GM18499 (cell line): ENCODE data around the gene TUT1.
"Not testable (repeated sequence)": the region's sequence is repeated elsewhere in the genome, so short reads cannot be mapped to it uniquely, and the experiment has no call there.

Experiments used
- ATAC-seq: cut with Tn5 transposase; IDR thresholded peaks from one replicate; pipeline ENCODE4 v1.9.1; 2021; ENCODE audit warnings: moderate number of reproducible peaks; ENCODE audit not compliant: insufficient read depth, unreplicated experiment

The TUT1 gene, protein sequence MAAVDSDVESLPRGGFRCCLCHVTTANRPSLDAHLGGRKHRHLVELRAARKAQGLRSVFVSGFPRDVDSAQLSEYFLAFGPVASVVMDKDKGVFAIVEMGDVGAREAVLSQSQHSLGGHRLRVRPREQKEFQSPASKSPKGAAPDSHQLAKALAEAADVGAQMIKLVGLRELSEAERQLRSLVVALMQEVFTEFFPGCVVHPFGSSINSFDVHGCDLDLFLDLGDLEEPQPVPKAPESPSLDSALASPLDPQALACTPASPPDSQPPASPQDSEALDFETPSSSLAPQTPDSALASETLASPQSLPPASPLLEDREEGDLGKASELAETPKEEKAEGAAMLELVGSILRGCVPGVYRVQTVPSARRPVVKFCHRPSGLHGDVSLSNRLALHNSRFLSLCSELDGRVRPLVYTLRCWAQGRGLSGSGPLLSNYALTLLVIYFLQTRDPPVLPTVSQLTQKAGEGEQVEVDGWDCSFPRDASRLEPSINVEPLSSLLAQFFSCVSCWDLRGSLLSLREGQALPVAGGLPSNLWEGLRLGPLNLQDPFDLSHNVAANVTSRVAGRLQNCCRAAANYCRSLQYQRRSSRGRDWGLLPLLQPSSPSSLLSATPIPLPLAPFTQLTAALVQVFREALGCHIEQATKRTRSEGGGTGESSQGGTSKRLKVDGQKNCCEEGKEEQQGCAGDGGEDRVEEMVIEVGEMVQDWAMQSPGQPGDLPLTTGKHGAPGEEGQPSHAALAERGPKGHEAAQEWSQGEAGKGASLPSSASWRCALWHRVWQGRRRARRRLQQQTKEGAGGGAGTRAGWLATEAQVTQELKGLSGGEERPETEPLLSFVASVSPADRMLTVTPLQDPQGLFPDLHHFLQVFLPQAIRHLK

GRCh38 chr11:62591448-62592145 lies at the start of gene TUT1:
Gene TUT1 (minus strand): TSS chr11:62591523. CDS start chr11:62591485, 38 bp downstream.
- peak; percentile 77 for ATAC-seq

GRCh38 chr11:62632492-62632891 lies 41.2 kb upstream of the TUT1 start:
- no peak for ATAC-seq

DNA sequence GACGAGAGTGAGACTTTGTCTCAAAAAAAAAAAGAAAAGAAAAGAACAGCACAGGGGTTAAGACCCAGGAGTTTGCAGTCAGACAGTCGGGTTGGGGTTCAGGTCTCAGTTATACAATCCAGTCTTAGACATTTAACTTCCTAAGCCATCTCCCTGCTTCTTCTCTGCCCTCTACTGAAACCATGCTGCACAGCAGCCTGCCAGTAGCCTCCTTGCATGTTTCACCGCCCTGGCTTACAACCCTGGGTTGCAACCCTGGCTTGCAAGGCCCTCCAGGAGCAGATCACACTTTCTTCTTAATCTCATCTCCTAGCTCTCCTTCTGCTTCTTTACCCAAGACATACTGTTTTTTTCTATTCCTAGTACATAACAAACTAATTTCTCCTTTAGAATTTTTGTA lies 36.4 kb upstream of the TUT1 start:
- no peak for ATAC-seq

- no peak for ATAC-seq
These were observed 31.3 kb upstream of the TUT1 start for GRCh38 chr11:62622476-62623089.

- ATAC-seq, result peak; percentile 85
These were observed 30.5 kb upstream of the TUT1 start, which contains the start of gene B3GAT3 for GRCh38 chr11:62621567-62622470. Gene B3GAT3 (minus strand): TSS chr11:62621986. CDS start chr11:62621947, 39 bp downstream.

GRCh38 chr11:62621027-62621566 lies 29.8 kb upstream of the TUT1 start:
- no peak for ATAC-seq

GRCh38 chr11:62616957-62617356 lies 25.6 kb upstream of the TUT1 start:
- ATAC-seq, result not testable (repeated sequence)

- ATAC-seq, result no peak
These were observed 24.2 kb upstream of the TUT1 start for GRCh38 chr11:62615521-62615920.

GRCh38 chr11:62614275-62614674 lies 23.0 kb upstream of the TUT1 start:
- ATAC-seq, result no peak

DNA sequence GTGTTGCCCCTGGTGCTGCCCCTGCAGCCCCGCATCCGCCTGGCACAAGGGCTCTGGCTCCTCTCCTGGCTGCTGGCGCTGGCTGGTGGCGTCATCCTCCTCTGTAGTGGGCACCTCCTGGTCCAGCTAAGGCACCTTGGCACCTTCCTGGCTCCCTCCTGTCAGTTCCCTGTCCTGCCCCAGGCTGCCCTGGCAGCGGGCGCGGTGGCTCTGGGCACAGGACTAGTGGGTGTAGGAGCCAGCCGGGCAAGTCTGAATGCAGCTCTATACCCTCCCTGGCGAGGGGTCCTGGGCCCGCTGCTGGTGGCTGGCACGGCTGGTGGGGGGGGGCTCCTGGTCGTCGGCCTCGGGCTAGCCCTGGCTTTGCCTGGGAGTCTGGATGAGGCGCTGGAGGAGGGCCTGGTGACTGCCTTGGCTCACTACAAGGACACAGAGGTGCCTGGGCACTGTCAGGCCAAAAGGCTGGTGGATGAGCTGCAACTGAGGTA lies 22.0 kb upstream of the TUT1 start:
- no peak for ATAC-seq

GRCh38 chr11:62612366-62613290 lies 21.3 kb upstream of the TUT1 start, which contains the start of the genes EML3 and ROM1:
Gene EML3 (minus strand): TSS chr11:62612775. CDS start chr11:62612457, 318 bp downstream.
Gene ROM1 (plus strand): TSS chr11:62613257. CDS start chr11:62613282, 25 bp downstream.
- no peak for ATAC-seq

GRCh38 chr11:62611705-62612365 lies 20.5 kb upstream of the TUT1 start:
- ATAC-seq, result no peak

DNA sequence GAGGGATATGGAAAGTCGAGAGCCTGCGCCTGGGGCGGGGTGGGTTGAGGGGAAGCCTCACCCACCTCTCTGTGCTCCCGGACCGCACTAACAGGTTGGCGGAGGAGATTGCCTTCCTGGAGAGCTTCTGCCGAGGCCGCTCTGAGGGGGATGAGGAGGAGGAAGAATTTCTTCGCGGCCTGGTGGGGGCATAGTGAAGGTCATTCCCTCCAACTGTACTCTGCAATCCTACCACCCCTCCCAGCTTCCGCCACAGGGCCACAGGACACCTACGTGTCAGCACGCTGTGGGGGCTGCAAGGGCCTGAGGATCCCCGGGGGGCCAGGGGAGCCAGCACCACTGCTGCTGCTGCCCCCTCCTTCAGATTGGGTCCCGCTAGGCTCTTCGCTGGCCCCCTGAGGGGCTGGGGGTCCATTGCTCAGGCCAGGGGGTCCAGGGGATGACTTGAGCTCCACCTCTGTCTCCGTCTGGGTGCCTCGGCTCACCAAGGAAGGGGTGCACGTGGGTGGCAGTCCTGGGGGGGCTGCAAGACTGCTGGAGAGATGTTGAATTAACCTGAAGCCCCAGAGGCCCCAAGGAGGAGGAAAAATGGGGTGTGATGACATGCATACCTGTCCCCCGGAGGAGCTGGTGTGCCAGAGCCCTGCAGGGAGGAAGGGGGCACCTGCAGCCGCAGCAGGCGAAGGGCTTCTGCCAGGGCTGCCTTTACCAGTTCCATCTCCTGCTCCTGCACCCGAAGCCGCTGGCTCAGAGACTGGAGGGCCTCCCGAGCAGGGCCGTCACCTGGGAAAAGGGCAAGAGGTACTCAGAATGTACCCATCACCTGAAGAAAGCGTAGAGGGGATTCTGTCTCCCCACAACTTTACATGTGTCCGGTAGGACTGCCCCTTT lies 19.7 kb upstream of the TUT1 start:
- ATAC-seq, result no peak

DNA sequence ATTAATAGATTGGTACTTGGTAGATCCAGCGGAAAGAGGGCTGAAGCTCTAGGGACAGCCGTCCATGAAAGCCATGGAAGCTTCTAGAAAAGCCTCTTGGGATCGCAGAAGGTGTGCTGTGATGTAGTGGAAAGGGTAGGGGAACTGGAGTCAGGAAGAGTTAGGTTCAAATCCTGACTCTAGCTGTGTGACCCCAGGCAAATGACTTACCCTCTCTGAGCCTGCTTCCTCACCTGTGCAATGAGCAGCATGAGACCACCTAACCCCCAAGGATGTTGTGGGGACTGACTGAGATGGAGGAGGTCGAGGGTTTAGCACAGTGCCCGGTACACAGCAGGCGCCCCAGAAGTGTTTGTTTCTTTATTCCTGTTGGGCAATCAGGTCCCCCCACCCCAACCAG lies 19.1 kb upstream of the TUT1 start:
- no peak for ATAC-seq

GRCh38 chr11:62608776-62609175 lies 17.5 kb upstream of the TUT1 start:
- no peak for ATAC-seq

DNA sequence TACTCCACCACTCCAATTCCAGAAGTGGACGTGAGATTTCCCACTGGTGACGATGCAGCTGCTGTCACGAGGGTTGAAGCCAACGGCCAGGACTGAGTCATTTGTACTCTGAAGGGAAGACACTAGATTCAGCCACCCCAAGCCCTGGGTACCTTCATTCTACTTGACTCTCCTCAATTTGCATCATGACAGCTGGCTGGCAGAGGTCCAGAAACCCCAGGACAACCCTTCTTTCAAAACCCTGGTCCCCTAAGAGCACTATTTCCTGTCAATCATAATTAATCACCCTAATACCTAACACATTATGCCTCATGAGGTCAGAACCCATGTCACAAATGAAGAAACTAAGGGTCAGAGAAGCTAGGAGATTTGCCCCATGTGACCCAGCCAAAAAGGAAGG lies 16.4 kb upstream of the TUT1 start:
- ATAC-seq, result no peak
